HCT116 (cell line): ENCODE data around the gene THBS1. TPM values are rescaled to one million over a fixed set of nuclear protein-coding genes. Genes with fewer than 3 reads are reported as not detected.

Source experiments
- ATAC-seq: fragments of 200-7000 bp; cut with Tn5 transposase; 2 replicates; pipeline ENCODE4 v1.9.1; 2020; ENCODE audit warnings: mild to moderate bottlenecking, moderate library complexity
- BruUV-seq: library from RNA; stranded (reverse); fragments of 400-500 nt; replicated peaks from 2 replicates; lab custom pipeline; 2021; lab: Mats Ljungman, UMichigan
- CTCF ChIA-PET: fragments of 300-600 bp; sonication (Branson Sonifier 250); formaldehyde crosslinking; loops from one replicate; lab custom pipeline; 2021; ENCODE audit warnings: antibody characterized with exemption; lab: Charles Lee
- POLR2A ChIA-PET: fragments of 300-600, 350-600 bp; sonication (Branson Sonifier 250); formaldehyde crosslinking; loops from one replicate; lab custom pipeline; 2021; ENCODE audit warnings: antibody characterized with exemption; lab: Charles Lee
- RAD21 ChIA-PET, 2 experiments: fragments of 300-600 bp; sonication (Branson Sonifier 250); formaldehyde crosslinking; loops; one replicate each; lab custom pipeline; 2023; ENCODE audit warnings: low total read pairs in 2 of 2; ENCODE audit not compliant: uncharacterized antibody in 2 of 2, unreplicated experiment in 2 of 2, low non-redundant PET in 1 of 2; lab: Charles Lee
- DNase-seq: peaks from one replicate; pipeline ENCODE4 v3.0.0-alpha.2; 2010; ENCODE audit warnings: low read depth, low spot score
- H2AFZ ChIP-seq: fragments of 200-600 bp; shearing (Covaris generic), sonication (generic); 2 replicates; pipeline ENCODE4 v1.6.1; 2017; ENCODE audit warnings: low read depth, mixed run types, mixed read lengths, antibody characterized with exemption, low read length; ENCODE audit not compliant: poor library complexity, severe bottlenecking
- H3K27ac ChIP-seq: 2 replicates; pipeline ENCODE4 v1.5.1; 2012; ENCODE audit warnings: low read depth, low read length
- H3K27me3 ChIP-seq: fragments of 200-600 bp; sonication (generic); 2 replicates; pipeline ENCODE4 v1.6.1; 2016; ENCODE audit warnings: mixed run types, low read length, mixed read lengths; ENCODE audit not compliant: insufficient read depth
- H3K36me3 ChIP-seq, 2 experiments: fragments of 200-500 bp in 1 of 2; fragments of 200-600 bp in 1 of 2; sonication (Bioruptor generic) in 1 of 2; sonication (generic) in 1 of 2; 2 replicates each; pipeline versions ENCODE4 v1.5.1 to v1.6.1; 2014 to 2016; ENCODE audit warnings: low read length in 2 of 2, inconsistent platforms in 1 of 2, mixed read lengths in 1 of 2, mixed run types in 1 of 2; ENCODE audit not compliant: insufficient read depth in 2 of 2, control insufficient read depth in 1 of 2
- H3K4me1 ChIP-seq, 2 experiments: fragments of 200-600 bp in 1 of 2; sonication (generic) in 1 of 2; 2 replicates each; pipeline versions ENCODE4 v1.5.1 to v1.6.1; 2012 to 2017; ENCODE audit warnings: low read length in 2 of 2, inconsistent platforms in 1 of 2, mild to moderate bottlenecking in 1 of 2, mixed read lengths in 1 of 2, mixed run types in 1 of 2, moderate library complexity in 1 of 2; ENCODE audit not compliant: insufficient read depth in 2 of 2, control insufficient read depth in 1 of 2
- H3K4me2 ChIP-seq: fragments of 200-600 bp; sonication (generic); 2 replicates; pipeline ENCODE4 v1.6.1; 2017; ENCODE audit warnings: mixed run types, low read length, mixed read lengths
- H3K4me3 ChIP-seq, 2 experiments: fragments of 200-600 bp in 1 of 2; sonication (generic) in 1 of 2; replicated peaks in 1 of 2; 2 replicates each; pipeline ENCODE4 v1.5.1; 2011 to 2016; ENCODE audit warnings: low read length in 2 of 2, control low read depth in 1 of 2, low read depth in 1 of 2, mild to moderate bottlenecking in 1 of 2, mixed read lengths in 1 of 2, mixed run types in 1 of 2
- H3K79me2 ChIP-seq: fragments of 200-600 bp; sonication (generic); 2 replicates; pipeline ENCODE4 v1.6.1; 2017; ENCODE audit warnings: mild to moderate bottlenecking, mixed run types, low read length, moderate library complexity, mixed read lengths; ENCODE audit not compliant: insufficient read depth
- H3K9ac ChIP-seq: fragments of 200-600 bp; sonication (generic); 2 replicates; pipeline ENCODE4 v1.6.1; 2016; ENCODE audit warnings: low read length, mixed read lengths
- H3K9me2 ChIP-seq: fragments of 200-600 bp; sonication (generic), shearing (Covaris generic); 2 replicates; pipeline ENCODE4 v1.6.1; 2017; ENCODE audit warnings: mixed run types, mild to moderate bottlenecking, moderate library complexity; ENCODE audit not compliant: insufficient read depth
- H3K9me3 ChIP-seq, 2 experiments: fragments of 200-500 bp in 1 of 2; fragments of 200-600 bp in 1 of 2; sonication (Bioruptor generic) in 1 of 2; sonication (generic) in 1 of 2; 2 replicates each; pipeline ENCODE4 v1.6.1; 2014 to 2017; ENCODE audit warnings: low read length in 2 of 2, mixed read lengths in 2 of 2, inconsistent platforms in 1 of 2, low read depth in 1 of 2, mild to moderate bottlenecking in 1 of 2, mixed run types in 1 of 2, moderate library complexity in 1 of 2; ENCODE audit not compliant: control insufficient read depth in 1 of 2, insufficient read depth in 1 of 2
- H4K20me1 ChIP-seq: fragments of 200-600 bp; sonication (generic), shearing (Covaris generic); 2 replicates; pipeline ENCODE4 v1.6.1; 2017; ENCODE audit warnings: mixed run types, mild to moderate bottlenecking, moderate library complexity; ENCODE audit not compliant: insufficient read depth
- ATF3 ChIP-seq: IDR thresholded peaks from 2 replicates; pipeline ENCODE4 v1.6.1; 2012
- CBX3 ChIP-seq: IDR thresholded peaks from 2 replicates; pipeline ENCODE4 v1.6.1; 2012; ENCODE audit warnings: low read depth
- CTCF ChIP-seq, 3 experiments: fragments of 200-600 bp in 1 of 3; sonication (generic) in 1 of 3; IDR thresholded peaks in 2 of 3; conservative IDR thresholded peaks in 1 of 3; 2 replicates each; pipeline ENCODE4 v1.5.1; 2012 to 2017; ENCODE audit warnings: low read depth in 2 of 3, low read length in 2 of 3, antibody characterized with exemption in 1 of 3, borderline replicate concordance in 1 of 3, control low read depth in 1 of 3, mild to moderate bottlenecking in 1 of 3, mixed read lengths in 1 of 3, mixed run types in 1 of 3, moderate library complexity in 1 of 3; ENCODE audit not compliant: insufficient read depth in 1 of 3
- EGR1 ChIP-seq: IDR thresholded peaks from 2 replicates; pipeline ENCODE4 v1.6.1; 2012; ENCODE audit warnings: low read depth
- EZH2 ChIP-seq: fragments of 200-600 bp; sonication (generic); IDR thresholded peaks from 2 replicates; pipeline ENCODE4 v1.6.1; 2017; ENCODE audit warnings: antibody characterized with exemption, mixed run types
- EZH2phosphoT487 ChIP-seq: fragments of 200-600 bp; IDR thresholded peaks from 2 replicates; pipeline ENCODE4 v1.6.1; 2018; ENCODE audit warnings: antibody characterized with exemption, borderline replicate concordance
- JUND ChIP-seq: IDR thresholded peaks from 2 replicates; pipeline ENCODE4 v1.6.1; 2012
- MAX ChIP-seq: IDR thresholded peaks from 2 replicates; pipeline ENCODE4 v1.6.1; 2012
- POLR2A ChIP-seq: IDR thresholded peaks from 2 replicates; pipeline ENCODE4 v1.7.0; 2011; ENCODE audit warnings: borderline replicate concordance; ENCODE audit not compliant: insufficient read depth, insufficient read length; ENCODE audit errors: extremely low read depth
- REST ChIP-seq: IDR thresholded peaks from 2 replicates; pipeline ENCODE4 v1.6.1; 2012; ENCODE audit warnings: low read depth
- SIN3A ChIP-seq: IDR thresholded peaks from 2 replicates; pipeline ENCODE4 v1.6.1; 2012; ENCODE audit warnings: low read depth
- SP1 ChIP-seq: IDR thresholded peaks from 2 replicates; pipeline ENCODE4 v1.6.1; 2012; ENCODE audit warnings: low read depth
- SRF ChIP-seq: IDR thresholded peaks from 2 replicates; pipeline ENCODE4 v1.6.1; 2012; ENCODE audit warnings: low read depth
- YY1 ChIP-seq: IDR thresholded peaks from 2 replicates; pipeline ENCODE4 v1.6.1; 2011; ENCODE audit warnings: low read length, low read depth, moderate library complexity, mild to moderate bottlenecking; ENCODE audit not compliant: insufficient replicate concordance; ENCODE audit errors: extremely low read depth
- ZBTB33 ChIP-seq: IDR thresholded peaks from 2 replicates; pipeline ENCODE4 v1.6.1; 2011; ENCODE audit warnings: mild to moderate bottlenecking, low read length, moderate library complexity; ENCODE audit not compliant: insufficient replicate concordance; ENCODE audit errors: extremely low read depth
- ZFX ChIP-seq: fragments of 450-650 bp; IDR thresholded peaks from 2 replicates; pipeline ENCODE4 v1.6.1; 2017
- intact Hi-C: fragments of 100-400 bp; cut with micrococcal nuclease; formaldehyde crosslinking; loops from 2 replicates; pipeline ENCODE4 v1.10.0; 2022
- total RNA-seq: library from RNA; stranded (reverse); gene quantifications from one replicate; pipeline ENCODE4 v1.2.1, GENCODE V29; 2021; ENCODE audit not compliant: unreplicated experiment

Gene THBS1
- total RNA-seq, 1 experiment from 2014 or later, result 6.3 TPM

DNA sequence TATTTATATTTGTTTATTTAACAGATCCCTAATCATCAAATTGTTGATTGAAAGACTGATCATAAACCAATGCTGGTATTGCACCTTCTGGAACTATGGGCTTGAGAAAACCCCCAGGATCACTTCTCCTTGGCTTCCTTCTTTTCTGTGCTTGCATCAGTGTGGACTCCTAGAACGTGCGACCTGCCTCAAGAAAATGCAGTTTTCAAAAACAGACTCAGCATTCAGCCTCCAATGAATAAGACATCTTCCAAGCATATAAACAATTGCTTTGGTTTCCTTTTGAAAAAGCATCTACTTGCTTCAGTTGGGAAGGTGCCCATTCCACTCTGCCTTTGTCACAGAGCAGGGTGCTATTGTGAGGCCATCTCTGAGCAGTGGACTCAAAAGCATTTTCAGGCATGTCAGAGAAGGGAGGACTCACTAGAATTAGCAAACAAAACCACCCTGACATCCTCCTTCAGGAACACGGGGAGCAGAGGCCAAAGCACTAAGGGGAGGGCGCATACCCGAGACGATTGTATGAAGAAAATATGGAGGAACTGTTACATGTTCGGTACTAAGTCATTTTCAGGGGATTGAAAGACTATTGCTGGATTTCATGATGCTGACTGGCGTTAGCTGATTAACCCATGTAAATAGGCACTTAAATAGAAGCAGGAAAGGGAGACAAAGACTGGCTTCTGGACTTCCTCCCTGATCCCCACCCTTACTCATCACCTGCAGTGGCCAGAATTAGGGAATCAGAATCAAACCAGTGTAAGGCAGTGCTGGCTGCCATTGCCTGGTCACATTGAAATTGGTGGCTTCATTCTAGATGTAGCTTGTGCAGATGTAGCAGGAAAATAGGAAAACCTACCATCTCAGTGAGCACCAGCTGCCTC is 14.7 kb downstream of the THBS1 start:
- no peak overlapping the region for H3K4me2 ChIP-seq
- H3K9me2 ChIP-seq, result no peaks in the 10 kb centered on the region
- ATAC-seq (no peak), DNase-seq (no peak)
- TF ChIP-seq POLR2A (no peak), ZBTB33 (no peak), CTCF (IDR thresholded peaks at IDR 0.05 in 2 of 3, conservative IDR thresholded peaks at IDR 0.05 in 1 of 3; ENCODE audit: borderline replicate concordance in 1 of 3, insufficient read depth in 1 of 3, low read depth in 2 of 3, low read length in 2 of 3) (no peak), ZFX (no peak), EZH2 (no peak), CBX3 (no peak), EZH2phosphoT487 (no peak), ATF3 (no peak), YY1 (no peak), JUND (no peak), EGR1 (no peak), SIN3A (no peak), SP1 (no peak), SRF (no peak), REST (no peak), MAX (no peak)
- H3K9ac ChIP-seq, result no peak overlapping the region
- H3K79me2 ChIP-seq, result no peaks in the 10 kb centered on the region
- RAD21 ChIA-PET, result no interaction called here
- no peak overlapping the region for H3K4me3 ChIP-seq
- H4K20me1 ChIP-seq, result no peaks in the 10 kb centered on the region
- peaks cover 9 to 23% of the 10 kb centered on the region in 2 experiments; a peak in 2 of 4 replicates for H3K36me3 ChIP-seq
- H3K27me3 ChIP-seq, result no peaks in the 10 kb centered on the region
- CTCF ChIA-PET, result interaction anchor here (1.4 kb wide), 1 partner anchor 161 kb away, joined by 4 read pairs; no protein-coding TSS in a partner anchor
- H3K27ac ChIP-seq, result no peak overlapping the region
- H3K9me3 ChIP-seq, result no peaks in the 10 kb centered on the region
- H2AFZ ChIP-seq, result no peak overlapping the region
- intact Hi-C loops, result no loop called here
- H3K4me1 ChIP-seq, result no peaks in the 10 kb centered on the region
- no TSS peak for BruUV-seq
- POLR2A ChIA-PET, result no interaction called here
